GM18502 (cell line): ENCODE measurements around the gene SF1.

ENCODE experiments used
- ATAC-seq: cut with Tn5 transposase; IDR thresholded peaks from one replicate; pipeline ENCODE4 v1.9.1; 2021; ENCODE audit warnings: mild to moderate bottlenecking; ENCODE audit not compliant: unreplicated experiment, poor library complexity

The SF1 gene

DNA sequence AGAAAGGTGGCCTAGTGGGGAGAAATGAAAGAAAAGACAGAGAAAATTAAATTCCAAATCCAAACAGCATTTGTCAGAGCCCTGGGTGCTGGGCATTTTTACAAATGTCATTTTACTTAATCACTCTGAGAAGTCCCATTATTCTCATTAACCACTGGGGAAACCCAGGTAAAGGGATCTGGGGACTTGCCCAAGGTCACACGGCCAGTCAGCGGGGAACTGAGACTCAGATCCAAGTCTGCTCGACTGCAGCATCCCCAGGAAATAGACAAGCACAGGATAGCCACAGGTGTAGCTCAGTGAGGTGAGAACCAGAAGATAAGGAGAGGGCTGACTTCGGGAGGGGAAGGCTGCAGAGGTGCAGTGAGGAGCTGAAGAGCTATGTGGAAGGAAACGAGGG, 63.2 kb downstream of the SF1 start:
- ATAC-seq: no peak

DNA sequence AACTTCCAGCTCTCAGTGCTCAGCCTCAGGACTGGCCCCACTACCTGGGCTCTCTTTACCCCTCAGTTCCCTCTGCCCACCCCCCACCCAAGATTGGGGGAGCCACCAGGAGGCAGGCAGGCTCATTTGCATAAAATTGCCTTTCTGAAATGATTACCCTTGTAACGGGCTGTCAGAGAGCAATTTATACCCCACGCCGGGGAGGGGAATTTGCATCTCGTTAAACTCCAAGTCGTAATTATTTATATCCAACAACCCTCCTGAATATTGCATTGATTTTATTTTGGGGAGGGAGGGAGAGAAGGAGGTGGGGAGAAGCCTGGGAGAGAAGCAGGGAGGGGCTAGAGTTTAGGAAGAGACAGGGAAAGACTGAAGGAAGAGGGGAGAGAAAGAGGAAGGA, 63.7 kb downstream of the SF1 start:
- ATAC-seq: no peak
